Tongue (tissue), 2 donors: ENCODE results near the gene LSM12. TPM values are rescaled to one million over a fixed set of nuclear protein-coding genes. Genes with fewer than 3 reads are reported as not detected.
"Not testable (repeated sequence)": the region's sequence is repeated elsewhere in the genome, so short reads cannot be mapped to it uniquely, and the experiment has no call there.

Experiments
- DNase-seq: peaks from one replicate; pipeline ENCODE4 v3.0.0-alpha.2; 2015
- total RNA-seq: library from RNA; depleted of rRNA; stranded (reverse); fragments of >200 nt; gene quantifications from one replicate; pipeline ENCODE4 v1.2.3, GENCODE V29; 2014

LSM12 gene
- total RNA-seq: 22.6 TPM

GRCh38 chr17:44066204-44066930 is at the start of gene LSM12:
TSS of gene LSM12 (minus strand) at chr17:44066671. CDS start at chr17:44066587, 84 bp downstream.
- peak; percentile 96 for DNase-seq

GRCh38 chr17:44115585-44116415 is 49.3 kb upstream of the LSM12 start:
- peak; percentile 65 for DNase-seq

GRCh38 chr17:44113868-44114840 is 47.7 kb upstream of the LSM12 start:
- DNase-seq: no peak

GRCh38 chr17:44113382-44113781 is 46.9 kb upstream of the LSM12 start:
- DNase-seq: no peak

GRCh38 chr17:44112284-44113280 is 46.1 kb upstream of the LSM12 start:
- peak; percentile 84 for DNase-seq

GRCh38 chr17:44111777-44112176 is 45.3 kb upstream of the LSM12 start:
- DNase-seq: no peak

- DNase-seq: peak; percentile 98
These were observed 44.6 kb upstream of the LSM12 start for GRCh38 chr17:44110823-44111633.

- no peak for DNase-seq
These were observed 43.7 kb upstream of the LSM12 start for GRCh38 chr17:44110011-44110686.

- DNase-seq: no peak
These were observed 42.8 kb upstream of the LSM12 start for GRCh38 chr17:44109312-44109630.

GRCh38 chr17:44108440-44109311 is 42.2 kb upstream of the LSM12 start:
- peak; percentile 79 for DNase-seq

- DNase-seq: no peak
These were observed 40.3 kb upstream of the LSM12 start for GRCh38 chr17:44106801-44107200.

GRCh38 chr17:44105941-44106340 is 39.5 kb upstream of the LSM12 start:
- DNase-seq: peak; percentile 95

GRCh38 chr17:44105483-44105882 is 39.0 kb upstream of the LSM12 start:
- no peak for DNase-seq

- DNase-seq: peak; percentile 56
These were observed 36.6 kb upstream of the LSM12 start for GRCh38 chr17:44102849-44103622.

- DNase-seq: not testable (repeated sequence)
These were observed 35.4 kb upstream of the LSM12 start for GRCh38 chr17:44101858-44102257.

GRCh38 chr17:44097110-44097958 is 30.9 kb upstream of the LSM12 start:
- no peak for DNase-seq
